Endothelial cell of umbilical vein (primary cell): Measurements from ENCODE around the gene CCDC86. TPM values are rescaled to one million over a fixed set of nuclear protein-coding genes. Genes with fewer than 3 reads are reported as not detected.

ENCODE experiments used
- BruUV-seq: library from RNA; stranded (reverse); fragments of 400-500 nt; replicated peaks from 2 replicates; lab custom pipeline; 2021; lab: Mats Ljungman, UMichigan
- CTCF ChIA-PET: fragments of 300-600, 350-600 bp; sonication (Branson Sonifier 250); formaldehyde crosslinking; loops from one replicate; lab custom pipeline; 2021; ENCODE audit warnings: antibody characterized with exemption, inconsistent platforms; lab: Charles Lee
- POLR2A ChIA-PET: fragments of 300-600, 350-600 bp; sonication (Branson Sonifier 250); formaldehyde crosslinking; loops from one replicate; lab custom pipeline; 2021; ENCODE audit warnings: antibody characterized with exemption, inconsistent platforms; lab: Charles Lee
- DNase-seq: peaks from one replicate; pipeline ENCODE4 v3.0.0-alpha.2; 2011; ENCODE audit warnings: low read depth, low spot score
- FAIRE-seq: peaks from 2 replicates; lab custom pipeline; 2011; peaks lifted over from hg19 to GRCh38; lab: Jason Lieb, UNC
- H2AFZ ChIP-seq: 2 replicates; pipeline ENCODE4 v1.6.0; 2012; ENCODE audit warnings: low read depth, low read length, control low read depth, inconsistent platforms
- H3K27ac ChIP-seq: 2 replicates; pipeline ENCODE4 v1.5.1; 2011; ENCODE audit warnings: low read depth, mild to moderate bottlenecking, control low read depth, low read length, moderate library complexity; ENCODE audit not compliant: insufficient read depth
- H3K27me3 ChIP-seq, 2 experiments: 2 replicates each; pipeline versions ENCODE4 v1.6.0 to v1.6.1; 2011; ENCODE audit warnings: low read length in 2 of 2, mixed read lengths in 1 of 2; ENCODE audit not compliant: control insufficient read depth in 2 of 2, insufficient read depth in 2 of 2
- H3K36me3 ChIP-seq, 2 experiments: 2 replicates in 1 of 2; 3 replicates in 1 of 2; pipeline ENCODE4 v1.5.1; 2011; ENCODE audit warnings: low read length in 2 of 2, mild to moderate bottlenecking in 1 of 2, moderate library complexity in 1 of 2; ENCODE audit not compliant: control insufficient read depth in 2 of 2, insufficient read depth in 2 of 2; ENCODE audit errors: extremely low read depth in 1 of 2
- H3K4me1 ChIP-seq: 3 replicates; pipeline ENCODE4 v1.5.1; 2011; ENCODE audit warnings: mild to moderate bottlenecking, low read length; ENCODE audit not compliant: control insufficient read depth, insufficient read depth; ENCODE audit errors: extremely low read depth
- H3K4me2 ChIP-seq: 2 replicates; pipeline ENCODE4 v1.6.1; 2011; ENCODE audit warnings: low read length, control low read depth, mixed read lengths; ENCODE audit not compliant: insufficient read depth
- H3K4me3 ChIP-seq, 3 experiments: fragments of 200-600 bp in 1 of 3; sonication (generic), shearing (Covaris generic) in 1 of 3; replicated peaks in 1 of 3; 2 replicates each; pipeline ENCODE4 v1.5.1; 2011 to 2016; ENCODE audit warnings: control low read depth in 3 of 3, low read length in 3 of 3, mild to moderate bottlenecking in 2 of 3, inconsistent platforms in 1 of 3, low read depth in 1 of 3, moderate library complexity in 1 of 3; ENCODE audit not compliant: insufficient read depth in 1 of 3
- H3K79me2 ChIP-seq: 2 replicates; pipeline ENCODE4 v1.6.0; 2012; ENCODE audit warnings: low read length, inconsistent platforms; ENCODE audit not compliant: control insufficient read depth, insufficient read depth
- H3K9ac ChIP-seq: replicated peaks from 2 replicates; pipeline ENCODE3; 2011; ENCODE audit warnings: low read length, control low read depth; ENCODE audit not compliant: insufficient read depth; ENCODE audit errors: extremely low read depth
- H3K9me1 ChIP-seq: replicated peaks from 3 replicates; pipeline ENCODE4 v1.6.0; 2011; ENCODE audit warnings: mild to moderate bottlenecking, low read length; ENCODE audit not compliant: control insufficient read depth, insufficient read depth; ENCODE audit errors: extremely low read depth
- H3K9me3 ChIP-seq: replicated peaks from 2 replicates; pipeline ENCODE4 v1.5.1; 2012; ENCODE audit warnings: low read length, inconsistent platforms; ENCODE audit not compliant: control insufficient read depth, insufficient read depth
- H4K20me1 ChIP-seq: replicated peaks from 2 replicates; pipeline ENCODE3; 2011; ENCODE audit warnings: mild to moderate bottlenecking, low read length; ENCODE audit not compliant: control insufficient read depth, insufficient read depth; ENCODE audit errors: extremely low read depth
- CTCF ChIP-seq, 2 donors: IDR thresholded peaks; 1 replicate in 1 of 2; 2 replicates in 1 of 2; pipeline ENCODE4 v1.5.1; 2011; ENCODE audit warnings: low read length in 2 of 2, mild to moderate bottlenecking in 2 of 2, moderate library complexity in 2 of 2, control low read depth in 1 of 2, inconsistent platforms in 1 of 2, low read depth in 1 of 2; ENCODE audit not compliant: insufficient read depth in 1 of 2; ENCODE audit errors: extremely low read depth in 1 of 2
- EZH2 ChIP-seq: IDR thresholded peaks from 2 replicates; pipeline ENCODE4 v1.6.1; 2012; ENCODE audit warnings: borderline replicate concordance, low read depth, mild to moderate bottlenecking, moderate library complexity, low read length, inconsistent platforms; ENCODE audit not compliant: severe bottlenecking
- FOS ChIP-seq: IDR thresholded peaks from 2 replicates; pipeline ENCODE4 v1.6.1; 2011; ENCODE audit warnings: mild to moderate bottlenecking, low read length, moderate library complexity, borderline replicate concordance; ENCODE audit not compliant: insufficient read depth
- GATA2 ChIP-seq: IDR thresholded peaks from 2 replicates; pipeline ENCODE4 v1.7.0; 2011; ENCODE audit warnings: low read depth, mild to moderate bottlenecking, moderate library complexity, mixed read lengths, low read length; ENCODE audit not compliant: insufficient read length, insufficient read depth
- JUN ChIP-seq: IDR thresholded peaks from 2 replicates; pipeline ENCODE4 v1.6.1; 2011; ENCODE audit warnings: borderline replicate concordance, low read depth; ENCODE audit not compliant: insufficient read length, insufficient read depth
- MAX ChIP-seq: IDR thresholded peaks from 2 replicates; pipeline ENCODE4 v1.6.1; 2011; ENCODE audit not compliant: insufficient read depth, insufficient read length
- MYC ChIP-seq: IDR thresholded peaks from one replicate; pipeline ENCODE4 v1.6.1; 2011; ENCODE audit warnings: mild to moderate bottlenecking, low read depth, low read length
- POLR2A ChIP-seq: IDR thresholded peaks from 2 replicates; pipeline ENCODE4 v1.6.1; 2012; ENCODE audit warnings: low read depth, mild to moderate bottlenecking, control low read depth, low read length
- POLR2AphosphoS5 ChIP-seq: IDR thresholded peaks from 2 replicates; pipeline ENCODE4 v1.6.1; 2012; ENCODE audit warnings: low read depth, mild to moderate bottlenecking, control low read depth, low read length, moderate library complexity; ENCODE audit not compliant: insufficient read depth
- dilution Hi-C: fragments of 300-500 bp; cut with MboI; formaldehyde crosslinking; loops from one replicate; pipeline ENCODE4 v1.15.0; 2019; ENCODE audit warnings: low sequenced_read_pairs; ENCODE audit not compliant: extremely low pct_ligation_motif_present
- intact Hi-C: fragments of 100-400 bp; cut with micrococcal nuclease; formaldehyde crosslinking; loops from one replicate; pipeline ENCODE4 v1.10.0; 2022
- polyA plus RNA-seq, 4 experiments: library from polyadenylated mRNA; depleted of rRNA in 3 of 4; stranded (reverse) in 3 of 4; unstranded in 1 of 4; fragments of >200 nt; gene quantifications; 2 replicates each; pipeline versions ENCODE4 v1.2.1 to v1.2.3, GENCODE V29; 2011 to 2012; ENCODE audit warnings: missing spikeins in 1 of 4
- total RNA-seq: library from RNA; stranded (reverse); gene quantifications from 2 replicates; pipeline ENCODE4 v1.2.3, GENCODE V29; 2021

Gene CCDC86
- total and polyA plus RNA-seq, 2 donors (not counting 3 experiments of a cell fraction or from before 2014, with no cell fraction given) = 29.8 to 60.8 TPM

DNA sequence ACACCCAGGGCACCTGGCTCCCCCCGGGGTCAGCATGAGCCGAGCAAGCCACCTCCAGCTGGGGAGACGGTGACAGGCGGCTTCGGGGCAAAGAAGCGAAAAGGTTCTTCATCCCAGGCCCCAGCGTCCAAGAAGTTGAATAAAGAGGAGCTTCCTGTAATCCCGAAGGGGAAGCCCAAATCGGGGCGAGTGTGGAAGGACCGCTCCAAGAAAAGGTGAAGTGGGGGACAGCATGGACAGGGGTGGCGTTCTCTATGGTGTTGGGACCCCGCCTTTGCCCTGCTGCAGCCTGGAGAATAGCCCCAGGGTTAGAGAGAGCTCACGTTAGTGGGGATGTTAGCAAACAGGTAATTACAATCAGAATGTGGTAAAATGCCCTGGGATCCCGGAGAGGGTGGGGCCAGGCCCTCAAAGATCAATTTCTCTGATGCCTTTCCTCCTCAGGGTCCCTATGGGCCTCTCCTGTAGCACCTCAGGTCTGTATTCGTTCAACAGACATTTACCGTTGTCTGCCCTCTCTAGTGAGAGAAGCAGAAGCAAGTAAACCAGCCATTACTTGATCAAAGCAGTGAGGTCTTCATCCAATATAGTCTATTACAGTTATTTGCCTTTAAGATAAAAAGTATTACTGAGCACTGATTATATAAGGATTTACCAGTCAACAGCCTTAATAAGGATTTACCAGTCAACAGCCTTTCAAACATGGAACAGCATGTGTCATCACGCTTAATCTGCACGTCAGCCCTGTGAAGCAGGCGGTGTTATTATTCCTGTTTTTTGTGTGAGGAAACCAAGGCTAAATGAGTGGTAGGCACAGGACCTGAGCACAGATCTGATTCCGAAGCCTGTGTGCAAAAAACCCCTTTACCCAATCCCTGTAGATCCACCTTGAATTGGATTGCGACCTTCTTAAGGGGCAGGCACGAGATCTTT, 1.0 kb downstream of the CCDC86 start:
- Histone ChIP-seq H3K36me3 (peaks cover 0 to under 1% of the 10 kb centered on the region in 2 experiments), H3K9me1 (no peaks in the 10 kb centered on the region), H3K27ac (peak overlapping the region; percentile 63), H2AFZ (no peak overlapping the region), H3K4me1 (peaks cover 37% of the 10 kb centered on the region), H3K9ac (peak overlapping the region; percentile 77), H3K79me2 (peaks cover 51% of the 10 kb centered on the region), H3K4me3 (peak overlapping the region; percentile 64 to 74 (median 73)), H3K27me3 (no peaks in the 10 kb centered on the region), H3K9me3 (no peaks in the 10 kb centered on the region), H4K20me1 (no peaks in the 10 kb centered on the region), H3K4me2 (peak overlapping the region; percentile 79)
- no TSS peak for BruUV-seq
- POLR2A ChIA-PET = interaction anchor here (0.5 kb wide), 1 partner anchor 1306 kb away, joined by 3 read pairs; no protein-coding TSS in a partner anchor
- intact Hi-C loops = loop anchor here (1.0 kb wide), 1 partner anchor 72 kb away; no protein-coding TSS in a partner anchor
- CTCF ChIA-PET = interaction anchor here (0.9 to 5.0 kb wide), 10 partner anchors 8 to 83 kb away, joined by 3 to 34 read pairs (median 5); no protein-coding TSS in a partner anchor
- peak; percentile 32 for DNase-seq
- TF ChIP-seq POLR2A (peak; percentile 15), FOS (no peak), MYC (no peak)
- FAIRE-seq = peak; percentile 62
- dilution Hi-C loops = no loop called here

DNA sequence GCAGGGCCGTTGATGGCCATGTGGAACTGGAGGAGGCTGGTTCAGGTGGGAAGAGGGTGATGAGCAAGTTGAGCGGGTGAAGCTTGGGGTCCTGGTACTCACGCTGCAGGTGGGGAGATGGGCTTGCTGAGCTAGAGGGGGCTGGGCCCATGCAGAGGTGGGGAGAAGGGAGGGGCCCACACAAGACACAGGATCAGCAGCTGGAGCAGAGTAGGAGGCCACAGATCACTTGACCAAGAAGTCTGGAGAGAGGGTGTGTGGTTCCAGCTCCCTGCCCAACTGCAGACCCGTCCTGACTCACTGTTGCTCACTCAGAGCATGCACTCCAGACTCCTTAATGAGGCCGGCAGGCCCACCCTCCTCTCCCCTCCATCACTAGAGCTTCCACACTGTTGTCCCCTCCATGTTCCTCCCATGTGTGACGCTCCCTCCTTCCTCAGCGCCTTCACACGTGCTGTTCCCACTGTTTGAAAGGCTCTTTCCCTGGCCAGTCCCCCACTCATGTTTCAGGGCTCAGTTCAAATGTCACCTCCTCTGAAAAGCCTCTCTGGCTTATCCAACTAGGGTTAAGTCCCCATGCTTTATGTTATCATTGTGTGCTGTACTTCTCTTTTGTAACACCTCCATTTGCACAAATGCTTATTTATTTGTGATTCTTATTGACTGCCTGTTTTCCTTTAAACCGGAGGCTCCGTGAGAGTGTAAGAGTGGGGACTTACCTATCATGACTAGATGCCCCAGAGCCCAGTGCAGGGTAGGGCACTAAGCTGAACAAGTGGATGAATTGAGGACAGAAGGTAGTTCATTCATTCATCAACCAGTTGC, 2.3 kb downstream of the CCDC86 start:
- no peak for TF ChIP-seq MYC
- TF ChIP-seq JUN = no peak
- no peak for TF ChIP-seq FOS
- TF ChIP-seq EZH2 = no peak
- no peak for TF ChIP-seq POLR2AphosphoS5
- TF ChIP-seq MAX = no peak
- TF ChIP-seq CTCF (IDR thresholded peaks at IDR 0.05; ENCODE audit: extremely low read depth in 1 of 2, insufficient read depth in 1 of 2, low read depth in 1 of 2, low read length in 2 of 2) = no peak
- no peak for TF ChIP-seq POLR2A
- no peak for TF ChIP-seq GATA2
- Histone ChIP-seq H3K27me3 (no peaks in the 10 kb centered on the region), H3K9ac (peak overlapping the region; percentile 77), H3K79me2 (peaks cover 51% of the 10 kb centered on the region), H3K4me1 (peaks cover 37% of the 10 kb centered on the region), H4K20me1 (no peaks in the 10 kb centered on the region), H2AFZ (no peak overlapping the region), H3K9me1 (no peaks in the 10 kb centered on the region), H3K4me2 (peak overlapping the region; percentile 79), H3K27ac (no peak overlapping the region), H3K4me3 (peak overlapping the region in 2 of 3 experiments; percentile 64 to 74), H3K36me3 (peaks cover 0 to 13% of the 10 kb centered on the region in 2 experiments), H3K9me3 (no peaks in the 10 kb centered on the region)
- FAIRE-seq = peak; percentile 43
- intact Hi-C loops (no loop called here), dilution Hi-C loops (no loop called here)
- no peak for DNase-seq
- ChIA-PET POLR2A (no interaction called here), CTCF (interaction anchor here (1.0 to 5.0 kb wide), 7 partner anchors 9 to 69 kb away, joined by 3 to 34 read pairs (median 7); partner anchors contain the start of gene TMEM109)
- no TSS peak for BruUV-seq
